Ovary (tissue), 9 donors: Measurements from ENCODE around the gene CCL2. TPM values are rescaled to one million over a fixed set of nuclear protein-coding genes. Genes with fewer than 3 reads are reported as not detected.
"Not testable (repeated sequence)": the region's sequence is repeated elsewhere in the genome, so short reads cannot be mapped to it uniquely, and the experiment has no call there.

ENCODE experiments used
- DNase-seq, 5 donors: peaks; one replicate each; pipeline ENCODE4 v3.0.0-alpha.2; 2019 to 2020
- H3K27ac ChIP-seq, 2 donors: fragments of 200-600 bp; one replicate each; pipeline versions ENCODE4 v1.5.1 to v1.8.0; 2019 to 2022
- H3K27me3 ChIP-seq: fragments of 200-600 bp; one replicate; pipeline ENCODE4 v1.8.0; 2022
- H3K36me3 ChIP-seq: fragments of 200-600 bp; sonication (generic); one replicate; pipeline ENCODE4 v1.5.1; 2019
- H3K4me1 ChIP-seq: one replicate; pipeline ENCODE4 v1.8.1; 2013; ENCODE audit warnings: mild to moderate bottlenecking, moderate library complexity; ENCODE audit not compliant: insufficient read depth
- H3K4me3 ChIP-seq: fragments of 200-600 bp; sonication (generic); one replicate; pipeline ENCODE4 v1.5.1; 2017
- H3K9me3 ChIP-seq, 2 donors: fragments of 200-600 bp in 1 of 2; sonication (generic) in 1 of 2; one replicate each; pipeline versions ENCODE4 v1.5.1 to v1.8.1; 2013 to 2019; ENCODE audit warnings: mild to moderate bottlenecking in 1 of 2, moderate library complexity in 1 of 2
- EP300 ChIP-seq: sonication (generic); formaldehyde crosslinking; IDR thresholded peaks from one replicate; pipeline ENCODE4 v1.6.1; 2017; ENCODE audit warnings: antibody characterized with exemption
- POLR2A ChIP-seq: fragments of 450-650 bp; IDR thresholded peaks from one replicate; pipeline ENCODE4 v1.6.1; 2017; ENCODE audit warnings: antibody characterized with exemption, mild to moderate bottlenecking, moderate library complexity
- WGBS, 3 donors: extraction: QIAGEN DNeasy Blood & Tissue Kit in 1 of 3; methylation state at CpG; one replicate each; pipeline versions ENCODE4 v1.1.5 to v1.1.7; 2013 to 2017; 5-methylcytosine and 5-hydroxymethylcytosine counted together
- intact Hi-C, 4 donors: fragments of 100-400 bp; cut with DNase I; formaldehyde crosslinking; loops; one replicate each; pipeline versions ENCODE4 v1.11.0 to v1.15.1; 2022 to 2023
- polyA plus RNA-seq, 2 donors: library from polyadenylated mRNA; stranded (reverse); fragments of 200-250 nt in 1 of 2; fragments of 350-450 nt in 1 of 2; fragmentation: Illumina TruSeq in 1 of 2; extraction: RNeasy Lipid Tissue Mini Kit (QIAGEN cat#74804) in 1 of 2; gene quantifications; one replicate each; pipeline ENCODE4 v1.2.3, GENCODE V29; 2013 to 2014
- total RNA-seq, 7 donors: library from RNA; depleted of rRNA in 2 of 7; stranded (reverse); fragments of >200 nt in 2 of 7; fragmentation: NEBNext Ultra II Directional in 3 of 7; extraction: Animal tissue kit (Norgen Biotek cat#: 25700) in 3 of 7; gene quantifications; one replicate each; pipeline versions ENCODE4 v1.1.0 to v1.2.4, GENCODE V29; 2016 to 2023
- TF ChIP-seq, protein P1 (sequence below), 3 donors: fragments of 450-650 bp in 2 of 3; fragments of 200-600 bp in 1 of 3; IDR thresholded peaks; one replicate each; pipeline versions ENCODE4 v1.5.1 to v1.8.0; 2016 to 2022; ENCODE audit warnings: antibody characterized with exemption in 3 of 3, mild to moderate bottlenecking in 1 of 3
- donor health status: DM: no; HTN: no; CAD: no; lungs with moderate emphysema.
- donor health status: DM: no; HTN: no; CAD: no.
- donor health status: Bipolar disorder and iron deficiency.
- donor health status: DM: yes; HTN: yes; CAD: no.
- donor health status: DM: no; HTN: no; CAD: no.
- donor health status: DM: yes; HTN: yes; CAD: no.

CCL2 gene
- total and polyA plus RNA-seq, 9 donors, result 5.0 to 156 (median 31.5) TPM

DNA sequence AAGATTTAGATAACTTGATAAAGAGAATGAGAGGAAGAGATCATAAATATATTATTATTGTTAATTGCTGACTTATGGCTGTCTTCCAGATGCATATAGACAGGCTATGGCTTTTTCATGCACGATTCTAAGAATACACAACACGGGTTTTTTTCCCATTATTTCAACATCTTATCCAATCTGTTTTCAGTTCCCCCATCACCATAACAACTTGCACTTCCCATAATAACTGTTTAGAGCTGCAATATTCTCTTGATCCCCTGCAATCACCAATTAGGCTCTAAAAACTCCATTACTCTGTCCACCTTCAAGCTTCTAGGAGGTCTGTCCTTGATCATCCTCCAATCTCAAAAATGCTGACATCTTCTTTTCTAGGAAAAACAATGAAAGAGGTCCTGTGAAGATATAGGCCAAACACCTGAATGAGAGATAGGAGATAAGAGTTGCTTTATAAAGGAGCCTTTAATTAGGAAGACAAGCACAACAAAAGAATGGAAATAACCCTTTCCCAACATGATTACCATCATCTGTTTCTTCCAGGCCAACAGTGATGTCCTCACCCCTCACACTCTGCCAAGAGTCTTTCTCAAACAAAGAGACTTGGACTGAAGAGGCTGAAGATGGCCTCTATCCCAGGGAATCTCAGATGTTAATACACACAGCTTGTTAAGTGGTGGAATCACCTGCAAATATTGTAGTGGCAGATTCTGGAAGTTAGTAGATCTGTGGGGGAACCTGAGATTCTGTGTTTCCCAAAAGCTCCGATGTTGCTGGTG, 32.2 kb upstream of the CCL2 start:
- DNase-seq, result no peak
- no peak overlapping the region for H3K4me3 ChIP-seq
- WGBS, 3 donors, result 78 to 86% (median 81%) methylated on average over 3 of the region's 3 CpGs
- H3K27ac ChIP-seq, result no peak overlapping the region
- TF ChIP-seq, protein P1, sequence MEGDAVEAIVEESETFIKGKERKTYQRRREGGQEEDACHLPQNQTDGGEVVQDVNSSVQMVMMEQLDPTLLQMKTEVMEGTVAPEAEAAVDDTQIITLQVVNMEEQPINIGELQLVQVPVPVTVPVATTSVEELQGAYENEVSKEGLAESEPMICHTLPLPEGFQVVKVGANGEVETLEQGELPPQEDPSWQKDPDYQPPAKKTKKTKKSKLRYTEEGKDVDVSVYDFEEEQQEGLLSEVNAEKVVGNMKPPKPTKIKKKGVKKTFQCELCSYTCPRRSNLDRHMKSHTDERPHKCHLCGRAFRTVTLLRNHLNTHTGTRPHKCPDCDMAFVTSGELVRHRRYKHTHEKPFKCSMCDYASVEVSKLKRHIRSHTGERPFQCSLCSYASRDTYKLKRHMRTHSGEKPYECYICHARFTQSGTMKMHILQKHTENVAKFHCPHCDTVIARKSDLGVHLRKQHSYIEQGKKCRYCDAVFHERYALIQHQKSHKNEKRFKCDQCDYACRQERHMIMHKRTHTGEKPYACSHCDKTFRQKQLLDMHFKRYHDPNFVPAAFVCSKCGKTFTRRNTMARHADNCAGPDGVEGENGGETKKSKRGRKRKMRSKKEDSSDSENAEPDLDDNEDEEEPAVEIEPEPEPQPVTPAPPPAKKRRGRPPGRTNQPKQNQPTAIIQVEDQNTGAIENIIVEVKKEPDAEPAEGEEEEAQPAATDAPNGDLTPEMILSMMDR (IDR thresholded peaks at IDR 0.05), result no peak
- TF ChIP-seq POLR2A (no peak), EP300 (no peak)
- H3K27me3 ChIP-seq, result no peaks in the 10 kb centered on the region
- no peaks in the 10 kb centered on the region for H3K9me3 ChIP-seq
- H3K36me3 ChIP-seq, result no peaks in the 10 kb centered on the region
- intact Hi-C loops, result no loop called here
- H3K4me1 ChIP-seq, result no peaks in the 10 kb centered on the region

GRCh38 chr17:34225046-34225445, 30.0 kb upstream of the CCL2 start:
- intact Hi-C loops, result no loop called here
- DNase-seq, result no peak
- Histone ChIP-seq H3K36me3 (no peaks in the 10 kb centered on the region), H3K27me3 (no peaks in the 10 kb centered on the region), H3K4me3 (no peak overlapping the region), H3K4me1 (no peaks in the 10 kb centered on the region), H3K9me3 (no peaks in the 10 kb centered on the region), H3K27ac (no peak overlapping the region)
- 74 to 89% (median 76%) methylated on average over 9 of the region's 9 CpGs for WGBS, 3 donors
- no peak for TF ChIP-seq EP300
- no peak for TF ChIP-seq POLR2A
- TF ChIP-seq, protein P1 (IDR thresholded peaks at IDR 0.05), result no peak

- Histone ChIP-seq H3K36me3 (no peaks in the 10 kb centered on the region), H3K27ac (no peak overlapping the region), H3K4me1 (no peaks in the 10 kb centered on the region), H3K4me3 (no peak overlapping the region), H3K9me3 (no peaks in the 10 kb centered on the region), H3K27me3 (no peaks in the 10 kb centered on the region)
- no peak for DNase-seq
- TF ChIP-seq POLR2A, result no peak
- TF ChIP-seq, protein P1 (IDR thresholded peaks at IDR 0.05), result no peak
- no peak for TF ChIP-seq EP300
- intact Hi-C loops, result no loop called here
- 64 to 75% (median 68%) methylated on average over 3 of the region's 3 CpGs for WGBS, 3 donors
Measured at GRCh38 chr17:34226011-34226743, 28.9 kb upstream of the CCL2 start.

- DNase-seq, result no peak
Measured at GRCh38 chr17:34226744-34227034, 28.4 kb upstream of the CCL2 start.

DNA sequence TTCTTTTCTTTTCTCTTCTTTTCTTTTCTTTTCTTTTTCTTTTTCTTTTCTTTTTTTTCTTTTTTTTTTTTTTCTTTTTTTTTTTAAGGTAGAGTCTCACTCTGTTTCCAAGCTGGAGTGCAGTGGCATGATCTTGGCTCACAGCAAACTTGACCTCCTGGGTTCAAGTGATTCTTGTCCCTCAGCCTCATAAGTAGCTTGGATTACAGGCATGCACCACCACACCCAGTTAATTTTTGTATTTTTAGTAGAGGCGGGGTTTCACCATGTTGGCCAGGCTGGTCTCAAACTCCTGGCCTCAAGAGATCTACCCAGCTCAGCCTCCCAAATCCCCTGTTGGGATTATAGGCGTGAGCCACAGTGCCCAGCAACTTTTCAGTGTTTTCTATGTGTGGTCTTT, 27.8 kb upstream of the CCL2 start:
- H3K36me3 ChIP-seq, DNase-seq, H3K4me3 ChIP-seq, H3K9me3 ChIP-seq, H3K27me3 ChIP-seq, H3K4me1 ChIP-seq, H3K27ac ChIP-seq, intact Hi-C loops: not testable (repeated sequence)
- 80 to 90% (median 83%) methylated on average over 2 of the region's 2 CpGs for WGBS, 3 donors

More at GRCh38 chr17:34226744-34227034, 28.4 kb upstream of the CCL2 start:
- Histone ChIP-seq H3K4me3 (no peak overlapping the region), H3K9me3 (no peaks in the 10 kb centered on the region), H3K36me3 (no peaks in the 10 kb centered on the region), H3K27me3 (no peaks in the 10 kb centered on the region), H3K27ac (no peak overlapping the region), H3K4me1 (no peaks in the 10 kb centered on the region)
- TF ChIP-seq POLR2A (no peak), EP300 (no peak)
- TF ChIP-seq, protein P1 (IDR thresholded peaks at IDR 0.05), result no peak
- intact Hi-C loops, result no loop called here
